Mucosa of rectum (tissue), 2 donors: Measurements from ENCODE around the gene DMD.

ENCODE experiments used
- H3K27ac ChIP-seq, 2 donors: one replicate each; pipeline ENCODE4 v1.7.0; 2013; ENCODE audit warnings: inconsistent platforms in 2 of 2, low read depth in 2 of 2, low read length in 2 of 2
- H3K27me3 ChIP-seq, 2 donors: one replicate each; pipeline ENCODE4 v1.7.0; 2013; ENCODE audit warnings: low read length in 2 of 2; ENCODE audit not compliant: control insufficient read depth in 2 of 2, insufficient read depth in 2 of 2
- H3K36me3 ChIP-seq, 2 donors: one replicate each; pipeline ENCODE4 v1.7.0; 2013; ENCODE audit warnings: low read length in 2 of 2; ENCODE audit not compliant: control insufficient read depth in 2 of 2, insufficient read depth in 2 of 2
- H3K4me1 ChIP-seq, 2 donors: one replicate each; pipeline ENCODE4 v1.7.0; 2013; ENCODE audit warnings: low read length in 2 of 2, mild to moderate bottlenecking in 1 of 2; ENCODE audit not compliant: control insufficient read depth in 2 of 2, insufficient read depth in 2 of 2
- H3K4me3 ChIP-seq, 2 donors: one replicate each; pipeline ENCODE4 v1.7.0; 2013; ENCODE audit warnings: low read length in 2 of 2
- H3K9ac ChIP-seq, 2 donors: one replicate each; pipeline ENCODE4 v1.7.0; 2013; ENCODE audit warnings: low read length in 2 of 2, low read depth in 1 of 2, mild to moderate bottlenecking in 1 of 2
- H3K9me3 ChIP-seq, 2 donors: one replicate each; pipeline ENCODE4 v1.7.0; 2013; ENCODE audit warnings: low read length in 2 of 2; ENCODE audit not compliant: control insufficient read depth in 2 of 2
- donor health status: healthy.
- donor health status: Normal muscosa, but diverticular disease.

DMD gene

GRCh38 chrX:32987142-32987541 lies 224.2 kb downstream of the DMD start:
- H3K4me3 ChIP-seq, result no peak overlapping the region
- no peaks in the 10 kb centered on the region for H3K4me1 ChIP-seq
- no peaks in the 10 kb centered on the region for H3K27me3 ChIP-seq
- H3K36me3 ChIP-seq, result no peaks in the 10 kb centered on the region
- H3K9me3 ChIP-seq, result no peaks in the 10 kb centered on the region
- H3K27ac ChIP-seq, result no peak overlapping the region
- no peak overlapping the region for H3K9ac ChIP-seq

DNA sequence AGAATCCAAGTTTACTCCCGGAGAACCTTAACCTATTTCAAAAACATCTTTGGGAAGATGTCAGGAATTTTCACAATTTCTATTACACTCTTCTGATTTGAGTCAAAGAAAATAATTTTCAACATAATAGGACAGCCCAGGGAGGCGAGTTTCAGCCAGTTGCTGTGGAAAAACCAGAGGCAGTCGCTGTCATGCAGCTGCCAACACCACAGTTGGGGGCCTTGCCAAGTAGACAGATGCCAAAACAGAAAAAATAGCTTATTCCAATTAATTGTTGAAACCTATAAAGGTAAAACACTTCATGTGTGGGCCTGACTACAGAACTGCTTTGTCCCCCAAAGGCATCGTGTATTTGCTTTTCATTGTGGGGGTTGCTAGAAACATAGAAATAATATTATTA lies 225.8 kb downstream of the DMD start:
- no peaks in the 10 kb centered on the region for H3K4me1 ChIP-seq
- H3K9me3 ChIP-seq, result no peaks in the 10 kb centered on the region
- H3K27ac ChIP-seq, result no peak overlapping the region
- no peaks in the 10 kb centered on the region for H3K36me3 ChIP-seq
- no peak overlapping the region for H3K9ac ChIP-seq
- no peak overlapping the region for H3K4me3 ChIP-seq
- H3K27me3 ChIP-seq, result no peaks in the 10 kb centered on the region

DNA sequence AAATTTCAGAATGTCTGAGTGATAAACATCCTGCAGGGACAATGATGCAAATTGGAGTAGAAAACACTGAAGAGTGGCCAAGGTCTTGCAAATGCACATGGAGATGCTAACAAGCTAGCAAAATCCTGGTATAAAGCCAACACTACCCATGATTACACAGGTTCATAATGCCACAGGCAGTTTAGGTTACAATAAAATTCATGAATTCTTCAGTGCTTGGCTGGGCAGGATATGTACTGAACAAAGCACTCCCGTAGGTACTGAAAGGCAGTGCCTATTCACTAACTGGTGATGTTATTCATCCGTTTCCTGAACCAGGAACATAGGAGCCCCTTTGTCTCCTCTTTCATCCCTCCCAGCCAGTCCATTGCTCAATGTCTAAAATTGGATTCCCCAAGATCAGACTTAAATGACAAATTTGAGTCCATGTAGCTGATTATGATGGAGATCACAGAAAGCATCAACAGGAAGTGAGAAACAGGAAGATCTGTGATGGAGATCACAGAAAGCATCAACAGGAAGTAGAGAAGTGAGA lies 244.5 kb downstream of the DMD start:
- Histone ChIP-seq H3K4me1 (no peaks in the 10 kb centered on the region), H3K9me3 (no peaks in the 10 kb centered on the region), H3K27me3 (no peaks in the 10 kb centered on the region), H3K9ac (no peak overlapping the region), H3K36me3 (no peaks in the 10 kb centered on the region), H3K27ac (no peak overlapping the region), H3K4me3 (no peak overlapping the region)

DNA sequence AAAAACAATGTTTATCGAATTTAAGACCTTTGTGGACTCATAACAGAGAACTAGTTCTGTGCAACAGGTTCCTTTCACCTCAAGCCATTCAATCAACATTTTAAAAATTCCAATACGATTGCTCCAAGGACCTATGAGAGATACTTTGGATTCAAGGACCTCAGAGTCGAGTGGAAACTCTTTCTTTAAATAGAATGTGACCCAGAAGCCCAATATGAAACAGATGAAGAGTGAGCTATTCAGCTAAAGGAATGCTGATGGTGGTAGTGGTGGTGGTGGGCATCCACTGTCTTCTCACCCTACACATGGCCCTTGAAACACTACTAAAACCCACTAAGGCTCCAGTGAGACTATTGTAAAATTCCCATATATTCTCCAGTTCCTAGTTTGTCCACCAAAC lies 257.2 kb downstream of the DMD start:
- H3K4me3 ChIP-seq, result no peak overlapping the region
- H3K9me3 ChIP-seq, result no peaks in the 10 kb centered on the region
- no peaks in the 10 kb centered on the region for H3K4me1 ChIP-seq
- no peaks in the 10 kb centered on the region for H3K36me3 ChIP-seq
- H3K9ac ChIP-seq, result no peak overlapping the region
- H3K27me3 ChIP-seq, result no peaks in the 10 kb centered on the region
- no peak overlapping the region for H3K27ac ChIP-seq

GRCh38 chrX:32948130-32948529 lies 263.2 kb downstream of the DMD start:
- Histone ChIP-seq H3K36me3 (no peaks in the 10 kb centered on the region), H3K27me3 (no peaks in the 10 kb centered on the region), H3K27ac (no peak overlapping the region), H3K4me3 (no peak overlapping the region), H3K9ac (no peak overlapping the region), H3K9me3 (no peaks in the 10 kb centered on the region), H3K4me1 (no peaks in the 10 kb centered on the region)

DNA sequence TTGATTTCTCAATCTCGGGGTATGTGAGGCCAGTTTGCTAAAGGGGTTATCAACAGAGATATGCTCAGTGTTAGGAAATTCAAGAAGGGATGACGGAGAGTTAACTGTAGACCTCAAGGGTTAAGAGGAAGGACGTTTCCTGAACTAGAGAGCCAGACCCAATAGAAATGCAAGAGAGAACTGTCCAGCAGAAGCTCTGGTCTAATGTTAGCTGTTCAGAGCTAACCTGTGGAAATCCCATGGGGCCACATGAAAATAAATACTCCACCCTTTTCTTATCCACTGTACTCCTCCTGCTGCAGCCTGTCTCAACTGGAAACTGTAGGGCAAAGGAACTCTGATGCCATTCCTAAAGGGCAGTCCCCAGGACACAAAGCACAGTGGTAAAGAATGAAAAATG lies 274.3 kb downstream of the DMD start:
- no peaks in the 10 kb centered on the region for H3K27me3 ChIP-seq
- no peaks in the 10 kb centered on the region for H3K36me3 ChIP-seq
- no peaks in the 10 kb centered on the region for H3K4me1 ChIP-seq
- H3K27ac ChIP-seq, result no peak overlapping the region
- no peaks in the 10 kb centered on the region for H3K9me3 ChIP-seq
- no peak overlapping the region for H3K4me3 ChIP-seq
- H3K9ac ChIP-seq, result no peak overlapping the region

DNA sequence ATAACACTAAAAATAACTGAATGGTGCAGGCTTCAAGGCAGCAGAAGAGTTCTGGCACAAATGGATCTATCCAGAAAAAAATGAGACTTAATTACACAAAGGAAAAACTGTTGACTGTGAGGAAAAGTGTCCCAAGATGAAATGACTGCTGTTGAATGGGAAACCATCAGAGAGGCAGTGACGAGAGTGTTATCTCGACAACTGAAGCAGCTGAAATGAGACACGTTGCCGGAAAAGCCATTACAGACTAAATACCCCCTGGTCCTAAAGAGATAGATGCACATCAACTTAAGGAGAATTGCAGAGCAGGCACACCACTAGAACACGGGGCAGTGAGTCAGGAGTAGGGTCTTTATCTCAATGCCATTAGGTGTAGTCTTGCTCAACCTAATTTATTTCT lies 277.8 kb downstream of the DMD start:
- Histone ChIP-seq H3K36me3 (no peaks in the 10 kb centered on the region), H3K9ac (no peak overlapping the region), H3K27me3 (no peaks in the 10 kb centered on the region), H3K4me1 (no peaks in the 10 kb centered on the region), H3K9me3 (no peaks in the 10 kb centered on the region), H3K4me3 (no peak overlapping the region), H3K27ac (no peak overlapping the region)

DNA sequence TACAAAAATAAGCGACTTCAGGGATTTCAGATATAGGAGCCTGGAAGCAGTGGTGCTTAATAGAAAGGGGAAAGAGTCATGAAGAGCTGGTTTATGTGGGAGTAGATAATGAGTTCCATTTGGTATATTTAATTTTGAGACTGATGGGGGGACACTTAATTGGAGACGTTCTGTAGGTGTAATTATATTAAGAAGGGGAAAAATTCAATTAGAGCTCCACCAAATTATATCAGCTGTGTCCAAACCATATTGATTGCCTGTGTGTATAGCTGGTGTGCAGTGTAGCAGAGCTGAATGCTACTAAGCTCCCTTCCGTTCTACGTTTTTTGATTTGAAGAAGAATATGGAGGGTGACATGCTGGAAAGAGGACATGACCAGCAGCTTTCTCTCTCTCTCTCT lies 282.3 kb downstream of the DMD start:
- no peaks in the 10 kb centered on the region for H3K27me3 ChIP-seq
- no peak overlapping the region for H3K4me3 ChIP-seq
- H3K9ac ChIP-seq, result no peak overlapping the region
- H3K9me3 ChIP-seq, result no peaks in the 10 kb centered on the region
- no peaks in the 10 kb centered on the region for H3K36me3 ChIP-seq
- no peaks in the 10 kb centered on the region for H3K4me1 ChIP-seq
- H3K27ac ChIP-seq, result no peak overlapping the region

- no peak overlapping the region for H3K27ac ChIP-seq
- H3K27me3 ChIP-seq, result no peaks in the 10 kb centered on the region
- no peaks in the 10 kb centered on the region for H3K9me3 ChIP-seq
- no peaks in the 10 kb centered on the region for H3K36me3 ChIP-seq
- no peak overlapping the region for H3K4me3 ChIP-seq
- H3K9ac ChIP-seq, result no peak overlapping the region
- no peaks in the 10 kb centered on the region for H3K4me1 ChIP-seq
Observed at GRCh38 chrX:32896088-32896487, 315.3 kb downstream of the DMD start.

GRCh38 chrX:32894679-32895078 lies 316.7 kb downstream of the DMD start:
- Histone ChIP-seq H3K27me3 (no peaks in the 10 kb centered on the region), H3K4me1 (no peaks in the 10 kb centered on the region), H3K27ac (no peak overlapping the region), H3K9me3 (no peaks in the 10 kb centered on the region), H3K4me3 (no peak overlapping the region), H3K36me3 (no peaks in the 10 kb centered on the region), H3K9ac (no peak overlapping the region)

GRCh38 chrX:32893751-32894150 lies 317.6 kb downstream of the DMD start:
- H3K27me3 ChIP-seq, result no peaks in the 10 kb centered on the region
- H3K27ac ChIP-seq, result no peak overlapping the region

More at GRCh38 chrX:32893751-32894150, 317.6 kb downstream of the DMD start:
- no peak overlapping the region for H3K9ac ChIP-seq
- no peaks in the 10 kb centered on the region for H3K4me1 ChIP-seq
- no peak overlapping the region for H3K4me3 ChIP-seq
- no peaks in the 10 kb centered on the region for H3K9me3 ChIP-seq
- no peaks in the 10 kb centered on the region for H3K36me3 ChIP-seq
